Gastrocnemius medialis (tissue), 4 donors: ENCODE results near the gene CRAMP1. TPM values are rescaled to one million over a fixed set of nuclear protein-coding genes. Genes with fewer than 3 reads are reported as not detected.

Source experiments
- ATAC-seq, 2 donors: fragments of 150-250 bp; one replicate each; pipeline ENCODE4 v1.9.1; 2016
- DNase-seq, 2 donors: peaks; one replicate each; pipeline ENCODE4 v3.0.0-alpha.2; 2019
- H3K27ac ChIP-seq, 4 donors: fragments of 200-600 bp; sonication (generic); 1 replicate in 1 of 4; 2 replicates in 3 of 4; pipeline ENCODE4 v1.5.1; 2016 to 2018; ENCODE audit warnings: mild to moderate bottlenecking in 2 of 4, moderate library complexity in 1 of 4
- H3K27me3 ChIP-seq, 3 donors: fragments of 200-600 bp; sonication (generic) in 2 of 3; 1 replicate in 1 of 3; 2 replicates in 2 of 3; pipeline versions ENCODE4 v1.5.1 to v1.6.0; 2016 to 2019; ENCODE audit warnings: mild to moderate bottlenecking in 1 of 3, moderate library complexity in 1 of 3
- H3K36me3 ChIP-seq, 2 donors: fragments of 200-600 bp; sonication (generic) in 1 of 2; one replicate each; pipeline ENCODE4 v1.5.1; 2017 to 2018
- H3K4me1 ChIP-seq, 2 donors: fragments of 200-600 bp; sonication (generic) in 1 of 2; one replicate each; pipeline ENCODE4 v1.5.1; 2016 to 2017; ENCODE audit warnings: mild to moderate bottlenecking in 2 of 2
- H3K4me3 ChIP-seq, 4 donors: fragments of 200-600 bp; sonication (generic) in 3 of 4; 1 replicate in 1 of 4; 2 replicates in 3 of 4; pipeline ENCODE4 v1.5.1; 2016 to 2019; ENCODE audit warnings: mild to moderate bottlenecking in 2 of 4
- H3K9me3 ChIP-seq, 3 donors: fragments of 200-600 bp; sonication (generic) in 2 of 3; 1 replicate in 1 of 3; 2 replicates in 2 of 3; pipeline ENCODE4 v1.5.1; 2016 to 2019
- POLR2A ChIP-seq, 2 donors: fragments of 450-650 bp; IDR thresholded peaks; one replicate each; pipeline ENCODE4 v1.6.1; 2017; ENCODE audit warnings: antibody characterized with exemption in 2 of 2, mild to moderate bottlenecking in 2 of 2, moderate library complexity in 2 of 2
- in situ Hi-C, 4 donors: fragments of 200-750 bp; cut with MboI; loops; one replicate each; pipeline versions ENCODE4 v1.15.0 to v1.8.0; 2017; ENCODE audit warnings: low sequenced_read_pairs in 4 of 4
- intact Hi-C: fragments of 100-400 bp; cut with DNase I; formaldehyde crosslinking; loops from one replicate; pipeline ENCODE4 v1.15.1; 2023; ENCODE audit warnings: low total_unique reads
- total RNA-seq, 4 donors: library from RNA; depleted of rRNA; stranded (reverse); fragments of >200 nt; gene quantifications; one replicate each; pipeline versions ENCODE4 v1.1.0 to v1.2.3, GENCODE V29; 2016
- TF ChIP-seq, protein P1 (sequence below), 5 experiments: fragments of 450-650 bp in 3 of 5; fragments of 200-600 bp in 2 of 5; sonication (generic) in 2 of 5; IDR thresholded peaks in 4 of 5; conservative IDR thresholded peaks in 1 of 5; 1 replicate in 4 of 5; 2 replicates in 1 of 5; pipeline ENCODE4 v1.5.1; 2016 to 2019; ENCODE audit warnings: antibody characterized with exemption in 5 of 5, mild to moderate bottlenecking in 3 of 5, moderate library complexity in 3 of 5

CRAMP1 gene
- total RNA-seq, 4 donors from 2014 or later: 7.0 to 10.7 (median 8.7) TPM

DNA sequence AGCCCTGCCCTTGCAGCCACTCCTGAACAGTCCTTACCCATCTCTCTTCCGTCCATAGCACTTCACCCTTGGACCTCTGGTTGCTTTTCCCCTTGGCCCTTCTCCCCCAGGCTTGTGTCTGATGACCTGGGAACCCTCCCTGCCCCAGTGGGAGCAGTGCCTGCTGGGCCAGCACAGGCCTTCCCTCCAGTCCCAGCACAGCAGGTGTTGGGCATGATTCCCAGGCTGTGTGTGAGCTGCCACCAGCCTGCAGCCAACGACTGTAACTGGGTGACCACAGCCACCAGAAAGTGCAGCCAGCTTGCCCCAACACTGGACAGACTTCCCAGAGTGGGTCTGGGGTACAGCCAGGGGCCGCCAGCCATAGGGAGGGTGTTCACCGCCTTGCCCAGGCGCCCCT lies 30.0 kb downstream of the CRAMP1 start:
- Histone ChIP-seq H3K9me3 (no peaks in the 10 kb centered on the region), H3K27ac (peak overlapping the region; percentile 68 to 82 (median 77)), H3K36me3 (peaks cover 0 to 39% of the 10 kb centered on the region in 2 donors), H3K4me1 (peaks cover 32 to 39% of the 10 kb centered on the region in 2 donors), H3K27me3 (no peaks in the 10 kb centered on the region), H3K4me3 (no peak overlapping the region)
- ATAC-seq (peak; percentile 78 to 90), DNase-seq (peak; percentile 83 to 92)
- TF ChIP-seq, protein P1, sequence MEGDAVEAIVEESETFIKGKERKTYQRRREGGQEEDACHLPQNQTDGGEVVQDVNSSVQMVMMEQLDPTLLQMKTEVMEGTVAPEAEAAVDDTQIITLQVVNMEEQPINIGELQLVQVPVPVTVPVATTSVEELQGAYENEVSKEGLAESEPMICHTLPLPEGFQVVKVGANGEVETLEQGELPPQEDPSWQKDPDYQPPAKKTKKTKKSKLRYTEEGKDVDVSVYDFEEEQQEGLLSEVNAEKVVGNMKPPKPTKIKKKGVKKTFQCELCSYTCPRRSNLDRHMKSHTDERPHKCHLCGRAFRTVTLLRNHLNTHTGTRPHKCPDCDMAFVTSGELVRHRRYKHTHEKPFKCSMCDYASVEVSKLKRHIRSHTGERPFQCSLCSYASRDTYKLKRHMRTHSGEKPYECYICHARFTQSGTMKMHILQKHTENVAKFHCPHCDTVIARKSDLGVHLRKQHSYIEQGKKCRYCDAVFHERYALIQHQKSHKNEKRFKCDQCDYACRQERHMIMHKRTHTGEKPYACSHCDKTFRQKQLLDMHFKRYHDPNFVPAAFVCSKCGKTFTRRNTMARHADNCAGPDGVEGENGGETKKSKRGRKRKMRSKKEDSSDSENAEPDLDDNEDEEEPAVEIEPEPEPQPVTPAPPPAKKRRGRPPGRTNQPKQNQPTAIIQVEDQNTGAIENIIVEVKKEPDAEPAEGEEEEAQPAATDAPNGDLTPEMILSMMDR (IDR thresholded peaks at IDR 0.05 in 4 of 5, conservative IDR thresholded peaks at IDR 0.05 in 1 of 5): no peak
- no peak for TF ChIP-seq POLR2A (IDR thresholded peaks at IDR 0.05)
- intact Hi-C loops: loop anchor here (1.0 kb wide), 1 partner anchor 30 kb away; the partner anchor contains the start of genes CRAMP1 and IFT140
- in situ Hi-C loops: no loop called here

DNA sequence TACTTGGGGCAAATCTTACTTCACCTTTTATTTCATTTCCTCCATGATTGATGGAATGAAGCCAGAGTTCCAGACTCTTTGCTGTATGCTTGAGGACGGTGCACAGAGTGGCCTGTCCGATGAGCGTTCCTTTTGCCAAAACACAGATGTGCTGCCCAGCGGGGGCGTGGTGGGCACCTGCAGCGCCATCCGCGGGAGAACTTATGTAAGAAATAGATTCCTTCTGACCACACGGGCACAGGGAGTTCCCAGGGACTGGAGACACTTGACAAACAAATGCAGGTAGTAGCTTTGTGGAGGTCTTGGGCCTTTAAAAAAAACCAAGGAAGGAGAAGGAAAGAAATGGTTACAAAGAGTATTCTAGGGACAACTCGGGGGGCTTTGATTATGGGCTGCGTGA lies 30.6 kb downstream of the CRAMP1 start:
- DNase-seq (peak in 1 of 2 donors; percentile 29), ATAC-seq (peak; percentile 18 to 65)

DNA sequence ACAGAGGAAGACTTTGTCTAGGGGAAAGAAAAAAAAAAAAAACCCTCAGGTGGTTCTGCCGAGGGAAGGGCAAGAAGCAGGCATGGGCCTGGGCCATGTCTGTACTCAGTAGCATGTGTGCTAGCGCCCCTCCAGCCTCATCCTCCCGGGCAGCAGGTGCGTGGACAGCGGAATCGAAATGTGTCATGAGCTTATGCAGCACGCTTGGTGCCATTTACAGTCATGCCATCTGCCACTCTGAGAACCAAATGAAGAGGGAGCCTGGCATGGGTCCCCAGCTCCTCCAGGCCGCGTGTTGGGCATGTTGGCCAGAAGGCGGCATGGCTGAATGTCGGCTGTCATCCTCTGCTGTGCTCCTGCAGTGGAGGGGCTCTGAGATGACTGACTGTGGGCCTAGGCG lies 31.4 kb downstream of the CRAMP1 start:
- intact Hi-C loops: no loop called here

More for the DNA sequence above, 30.6 kb downstream of the CRAMP1 start:
- TF ChIP-seq POLR2A (IDR thresholded peaks at IDR 0.05): no peak
- peak overlapping the region; percentile 68 to 82 (median 77) for H3K27ac ChIP-seq
- no peak overlapping the region for H3K4me3 ChIP-seq
- H3K27me3 ChIP-seq: no peaks in the 10 kb centered on the region
- in situ Hi-C loops (no loop called here), intact Hi-C loops (loop anchor here (1.0 kb wide), 1 partner anchor 30 kb away; the partner anchor contains the start of genes CRAMP1 and IFT140)
- no peaks in the 10 kb centered on the region for H3K9me3 ChIP-seq
- peaks cover 32 to 39% of the 10 kb centered on the region in 2 donors for H3K4me1 ChIP-seq
- peaks cover 0 to 33% of the 10 kb centered on the region in 2 donors for H3K36me3 ChIP-seq

DNA sequence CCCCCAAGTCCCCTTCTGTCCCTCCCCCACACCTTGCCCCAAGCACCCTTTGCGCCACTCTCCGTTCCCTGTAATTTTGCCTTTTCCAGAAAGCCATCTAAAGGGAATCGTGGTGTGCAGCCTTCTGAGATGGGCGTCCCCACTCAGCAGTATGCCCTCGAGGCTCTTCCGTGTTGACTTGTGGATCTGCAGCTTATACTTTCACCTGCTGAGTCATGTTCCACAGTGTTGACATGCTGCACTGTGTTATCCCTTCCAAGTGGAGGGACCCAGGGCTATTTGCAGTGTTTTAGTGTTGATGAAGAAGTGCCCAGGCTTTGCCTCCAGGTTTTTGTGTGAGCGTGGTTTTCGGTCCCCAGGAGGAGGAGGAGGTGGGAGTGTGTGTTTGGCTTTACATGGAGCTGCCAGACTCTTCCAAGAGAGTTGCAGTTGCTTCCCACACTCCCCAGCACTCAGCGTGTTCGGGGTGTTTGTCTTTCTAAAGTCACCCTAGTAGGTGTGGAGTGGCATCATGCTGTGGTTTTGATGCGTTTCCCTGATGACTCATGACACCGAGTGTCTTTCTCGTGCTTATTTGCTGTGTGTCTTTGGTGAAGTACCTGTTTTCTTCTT lies 33.9 kb downstream of the CRAMP1 start:
- Histone ChIP-seq H3K9me3 (no peaks in the 10 kb centered on the region), H3K27me3 (no peaks in the 10 kb centered on the region), H3K4me1 (peaks cover 32 to 38% of the 10 kb centered on the region in 2 donors), H3K27ac (peak overlapping the region in 1 of 4 donors; percentile 26), H3K36me3 (peaks cover 0 to 10% of the 10 kb centered on the region in 2 donors), H3K4me3 (no peak overlapping the region)
- DNase-seq: no peak
- TF ChIP-seq POLR2A (IDR thresholded peaks at IDR 0.05): no peak
- TF ChIP-seq, protein P1 (IDR thresholded peaks at IDR 0.05 in 4 of 5, conservative IDR thresholded peaks at IDR 0.05 in 1 of 5): no peak
- intact Hi-C loops (no loop called here), in situ Hi-C loops (no loop called here)
- no peak for ATAC-seq

More for the DNA sequence above, 31.4 kb downstream of the CRAMP1 start:
- Histone ChIP-seq H3K36me3 (peaks cover 0 to 25% of the 10 kb centered on the region in 2 donors), H3K9me3 (no peaks in the 10 kb centered on the region), H3K27ac (peak overlapping the region; percentile 68 to 82 (median 77)), H3K4me3 (no peak overlapping the region), H3K27me3 (no peaks in the 10 kb centered on the region), H3K4me1 (peaks cover 32 to 39% of the 10 kb centered on the region in 2 donors)
- TF ChIP-seq POLR2A (IDR thresholded peaks at IDR 0.05): no peak
- TF ChIP-seq, protein P1 (IDR thresholded peaks at IDR 0.05 in 4 of 5, conservative IDR thresholded peaks at IDR 0.05 in 1 of 5): no peak
- ATAC-seq: peak; percentile 66 to 73
- in situ Hi-C loops: no loop called here
- DNase-seq: peak; percentile 72 to 78

DNA sequence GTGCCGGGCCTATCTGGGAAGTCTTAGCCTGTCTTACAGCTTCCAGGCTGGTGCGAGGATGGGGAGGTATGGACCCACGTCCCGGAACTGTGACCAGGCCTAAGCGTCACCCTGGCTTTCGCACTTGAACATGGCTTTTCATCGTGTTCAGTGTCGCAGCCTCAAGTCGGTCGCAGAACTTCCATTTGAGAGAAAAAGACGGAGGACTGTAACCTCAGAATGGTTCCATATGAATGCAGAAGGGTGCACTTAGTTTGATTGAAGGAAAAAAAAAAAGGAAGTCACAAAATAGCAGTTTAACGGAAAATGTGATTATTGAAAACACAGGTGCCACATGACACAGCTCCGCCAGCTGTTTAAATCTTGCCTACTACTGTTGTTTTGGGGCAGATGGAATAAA lies 35.7 kb downstream of the CRAMP1 start:
- Histone ChIP-seq H3K4me3 (no peak overlapping the region), H3K9me3 (no peaks in the 10 kb centered on the region), H3K27me3 (no peaks in the 10 kb centered on the region), H3K27ac (no peak overlapping the region), H3K36me3 (peaks cover 0 to 6% of the 10 kb centered on the region in 2 donors), H3K4me1 (peaks cover 15 to 20% of the 10 kb centered on the region in 2 donors)
- TF ChIP-seq POLR2A (IDR thresholded peaks at IDR 0.05): no peak
- TF ChIP-seq, protein P1 (IDR thresholded peaks at IDR 0.05 in 4 of 5, conservative IDR thresholded peaks at IDR 0.05 in 1 of 5): no peak
- DNase-seq (no peak), ATAC-seq (no peak)
- intact Hi-C loops (no loop called here), in situ Hi-C loops (no loop called here)
